ENCODE results near the gene DAGLB.

DNA sequence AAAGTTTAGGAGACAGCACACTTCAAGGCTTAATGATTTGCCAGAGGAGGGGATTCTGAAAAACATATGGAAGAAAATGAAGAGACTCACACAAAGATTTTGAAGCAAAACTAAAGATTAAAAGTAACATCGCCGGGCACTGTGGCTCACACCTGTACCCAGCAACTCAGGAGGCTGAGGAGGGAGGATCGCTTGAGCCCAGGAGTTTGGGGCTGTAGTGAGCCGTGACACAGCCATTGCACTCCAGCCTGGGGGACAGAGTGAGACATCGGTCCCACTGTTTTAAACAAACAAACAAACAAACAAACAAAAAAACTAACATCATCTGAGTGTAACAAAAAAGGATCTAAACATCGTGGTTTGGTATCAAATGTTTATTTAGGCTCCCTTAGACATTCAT is 33.7 kb upstream of the DAGLB start:
- TF ChIP-seq, protein P1, sequence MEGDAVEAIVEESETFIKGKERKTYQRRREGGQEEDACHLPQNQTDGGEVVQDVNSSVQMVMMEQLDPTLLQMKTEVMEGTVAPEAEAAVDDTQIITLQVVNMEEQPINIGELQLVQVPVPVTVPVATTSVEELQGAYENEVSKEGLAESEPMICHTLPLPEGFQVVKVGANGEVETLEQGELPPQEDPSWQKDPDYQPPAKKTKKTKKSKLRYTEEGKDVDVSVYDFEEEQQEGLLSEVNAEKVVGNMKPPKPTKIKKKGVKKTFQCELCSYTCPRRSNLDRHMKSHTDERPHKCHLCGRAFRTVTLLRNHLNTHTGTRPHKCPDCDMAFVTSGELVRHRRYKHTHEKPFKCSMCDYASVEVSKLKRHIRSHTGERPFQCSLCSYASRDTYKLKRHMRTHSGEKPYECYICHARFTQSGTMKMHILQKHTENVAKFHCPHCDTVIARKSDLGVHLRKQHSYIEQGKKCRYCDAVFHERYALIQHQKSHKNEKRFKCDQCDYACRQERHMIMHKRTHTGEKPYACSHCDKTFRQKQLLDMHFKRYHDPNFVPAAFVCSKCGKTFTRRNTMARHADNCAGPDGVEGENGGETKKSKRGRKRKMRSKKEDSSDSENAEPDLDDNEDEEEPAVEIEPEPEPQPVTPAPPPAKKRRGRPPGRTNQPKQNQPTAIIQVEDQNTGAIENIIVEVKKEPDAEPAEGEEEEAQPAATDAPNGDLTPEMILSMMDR (IDR thresholded peaks at IDR 0.05), result no peak
- no peak for TF ChIP-seq POLR2AphosphoS5 (IDR thresholded peaks at IDR 0.05)
- no peak for TF ChIP-seq POLR2A (IDR thresholded peaks at IDR 0.05)

All from prostate gland (tissue), 2 donors.